BE2C (cell line): Measurements from ENCODE around the gene DIP2C.
"Not testable (repeated sequence)": the region's sequence is repeated elsewhere in the genome, so short reads cannot be mapped to it uniquely, and the experiment has no call there.

Source experiments
- DNase-seq: peaks from one replicate; pipeline ENCODE4 v3.0.0-alpha.2; 2020
- H3K27me3 ChIP-seq: fragments of 250-450 bp; sonication (Bioruptor Pico); 2 replicates; pipeline ENCODE4 v1.5.1; 2020; ENCODE audit warnings: mild to moderate bottlenecking
- H3K36me3 ChIP-seq: fragments of 250-450 bp; sonication (Bioruptor Pico); 2 replicates; pipeline ENCODE4 v1.5.1; 2020; ENCODE audit warnings: mild to moderate bottlenecking
- H3K4me1 ChIP-seq: fragments of 250-450 bp; sonication (Bioruptor Pico); 2 replicates; pipeline ENCODE4 v1.5.1; 2020
- H3K4me3 ChIP-seq: 2 replicates; pipeline ENCODE4 v1.5.1; 2011; ENCODE audit warnings: low read depth, low read length
- H3K9me3 ChIP-seq: fragments of 250-450 bp; sonication (Bioruptor Pico); 2 replicates; pipeline ENCODE4 v1.5.1; 2020
- TF ChIP-seq, protein P1 (sequence below): IDR thresholded peaks from 2 replicates; pipeline ENCODE4 v1.5.1; 2012; ENCODE audit warnings: mild to moderate bottlenecking, low read depth, low read length

DIP2C gene

GRCh38 chr10:656883-657282, 32.6 kb downstream of the DIP2C start:
- Histone ChIP-seq H3K36me3 (no peaks in the 10 kb centered on the region), H3K4me3 (no peak overlapping the region), H3K4me1 (no peaks in the 10 kb centered on the region), H3K9me3 (no peaks in the 10 kb centered on the region), H3K27me3 (no peaks in the 10 kb centered on the region)
- no peak for DNase-seq
- TF ChIP-seq, protein P1, sequence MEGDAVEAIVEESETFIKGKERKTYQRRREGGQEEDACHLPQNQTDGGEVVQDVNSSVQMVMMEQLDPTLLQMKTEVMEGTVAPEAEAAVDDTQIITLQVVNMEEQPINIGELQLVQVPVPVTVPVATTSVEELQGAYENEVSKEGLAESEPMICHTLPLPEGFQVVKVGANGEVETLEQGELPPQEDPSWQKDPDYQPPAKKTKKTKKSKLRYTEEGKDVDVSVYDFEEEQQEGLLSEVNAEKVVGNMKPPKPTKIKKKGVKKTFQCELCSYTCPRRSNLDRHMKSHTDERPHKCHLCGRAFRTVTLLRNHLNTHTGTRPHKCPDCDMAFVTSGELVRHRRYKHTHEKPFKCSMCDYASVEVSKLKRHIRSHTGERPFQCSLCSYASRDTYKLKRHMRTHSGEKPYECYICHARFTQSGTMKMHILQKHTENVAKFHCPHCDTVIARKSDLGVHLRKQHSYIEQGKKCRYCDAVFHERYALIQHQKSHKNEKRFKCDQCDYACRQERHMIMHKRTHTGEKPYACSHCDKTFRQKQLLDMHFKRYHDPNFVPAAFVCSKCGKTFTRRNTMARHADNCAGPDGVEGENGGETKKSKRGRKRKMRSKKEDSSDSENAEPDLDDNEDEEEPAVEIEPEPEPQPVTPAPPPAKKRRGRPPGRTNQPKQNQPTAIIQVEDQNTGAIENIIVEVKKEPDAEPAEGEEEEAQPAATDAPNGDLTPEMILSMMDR: no peak

DNA sequence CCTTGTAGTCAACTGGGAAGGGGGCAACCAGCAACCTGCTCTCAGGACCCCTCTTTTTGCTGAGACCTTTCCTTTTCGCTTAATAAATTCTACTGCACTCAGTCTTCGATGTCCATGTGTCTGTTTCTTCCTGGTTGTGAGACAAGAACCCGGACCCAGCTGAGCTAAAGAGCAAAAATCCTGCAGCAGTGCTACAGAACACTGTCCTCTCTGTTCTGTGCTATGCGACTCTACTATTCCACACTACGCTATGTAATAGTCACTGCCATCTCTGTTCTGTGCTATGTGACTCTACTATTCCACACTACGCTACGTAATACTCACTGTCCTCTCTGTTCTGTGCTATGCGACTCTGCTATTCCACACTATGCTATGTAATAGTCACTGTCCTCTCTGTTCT, 34.3 kb downstream of the DIP2C start:
- Histone ChIP-seq H3K4me1 (no peaks in the 10 kb centered on the region), H3K4me3 (no peak overlapping the region), H3K27me3 (no peaks in the 10 kb centered on the region), H3K9me3 (no peaks in the 10 kb centered on the region), H3K36me3 (no peaks in the 10 kb centered on the region)
- TF ChIP-seq, protein P1: no peak
- no peak for DNase-seq

GRCh38 chr10:654647-654996, 34.8 kb downstream of the DIP2C start:
- no peaks in the 10 kb centered on the region for H3K36me3 ChIP-seq
- TF ChIP-seq, protein P1: no peak; the same call in 1 of the 2 replicates
- no peaks in the 10 kb centered on the region for H3K4me1 ChIP-seq
- no peaks in the 10 kb centered on the region for H3K9me3 ChIP-seq
- no peaks in the 10 kb centered on the region for H3K27me3 ChIP-seq
- H3K4me3 ChIP-seq: no peak overlapping the region
- no peak for DNase-seq

- Histone ChIP-seq H3K36me3 (no peaks in the 10 kb centered on the region), H3K4me3 (0 out of 2 replicates have a peak overlapping the region, but pooled peaks have one; percentile 14), H3K4me1 (no peaks in the 10 kb centered on the region), H3K9me3 (no peaks in the 10 kb centered on the region), H3K27me3 (no peaks in the 10 kb centered on the region)
- DNase-seq: no peak
- TF ChIP-seq, protein P1: no peak
Observed at GRCh38 chr10:653991-654646, 35.3 kb downstream of the DIP2C start.

GRCh38 chr10:652832-653459, 36.5 kb downstream of the DIP2C start:
- DNase-seq, H3K27me3 ChIP-seq, H3K4me1 ChIP-seq, H3K36me3 ChIP-seq, H3K9me3 ChIP-seq, H3K4me3 ChIP-seq: not testable (repeated sequence)

GRCh38 chr10:652233-652632, 37.2 kb downstream of the DIP2C start:
- no peak for DNase-seq
- TF ChIP-seq, protein P1: no peak

More at GRCh38 chr10:652233-652632, 37.2 kb downstream of the DIP2C start:
- Histone ChIP-seq H3K4me1 (no peaks in the 10 kb centered on the region), H3K9me3 (no peaks in the 10 kb centered on the region), H3K4me3 (no peak overlapping the region), H3K27me3 (no peaks in the 10 kb centered on the region), H3K36me3 (no peaks in the 10 kb centered on the region)
